Activated naive CD8-positive, alpha-beta T cell treated with anti-CD3 and anti-CD28 coated beads for 36 hours (primary cell): ENCODE measurements around the gene CLEC14A. TPM values are rescaled to one million over a fixed set of nuclear protein-coding genes. Genes with fewer than 3 reads are reported as not detected.

Experiments
- DNase-seq: peaks from one replicate; pipeline ENCODE4 v3.0.0; 2021
- H3K27ac Mint-ChIP-seq: one replicate; pipeline ENCODE4 v1.8.0; 2022; ENCODE audit warnings: mild to moderate bottlenecking, moderate library complexity, mixed read lengths
- H3K27me3 Mint-ChIP-seq: one replicate; pipeline ENCODE4 v1.8.0; 2022; ENCODE audit warnings: mild to moderate bottlenecking, mixed read lengths
- H3K36me3 Mint-ChIP-seq: one replicate; pipeline ENCODE4 v1.8.0; 2021; ENCODE audit warnings: mild to moderate bottlenecking, mixed read lengths
- H3K4me1 Mint-ChIP-seq: one replicate; pipeline ENCODE4 v1.8.0; 2021; ENCODE audit warnings: mixed read lengths
- H3K4me3 Mint-ChIP-seq: one replicate; pipeline ENCODE4 v1.8.0; 2022; ENCODE audit warnings: mild to moderate bottlenecking, moderate library complexity, mixed read lengths
- H3K9me3 Mint-ChIP-seq: one replicate; pipeline ENCODE4 v1.8.0; 2022; ENCODE audit warnings: mixed read lengths
- total RNA-seq, 2 experiments: library from RNA; stranded (reverse); gene quantifications; one replicate each; pipeline ENCODE4 v1.2.3, GENCODE V29; 2021

CLEC14A gene, protein sequence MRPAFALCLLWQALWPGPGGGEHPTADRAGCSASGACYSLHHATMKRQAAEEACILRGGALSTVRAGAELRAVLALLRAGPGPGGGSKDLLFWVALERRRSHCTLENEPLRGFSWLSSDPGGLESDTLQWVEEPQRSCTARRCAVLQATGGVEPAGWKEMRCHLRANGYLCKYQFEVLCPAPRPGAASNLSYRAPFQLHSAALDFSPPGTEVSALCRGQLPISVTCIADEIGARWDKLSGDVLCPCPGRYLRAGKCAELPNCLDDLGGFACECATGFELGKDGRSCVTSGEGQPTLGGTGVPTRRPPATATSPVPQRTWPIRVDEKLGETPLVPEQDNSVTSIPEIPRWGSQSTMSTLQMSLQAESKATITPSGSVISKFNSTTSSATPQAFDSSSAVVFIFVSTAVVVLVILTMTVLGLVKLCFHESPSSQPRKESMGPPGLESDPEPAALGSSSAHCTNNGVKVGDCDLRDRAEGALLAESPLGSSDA
- not detected for total RNA-seq

DNA sequence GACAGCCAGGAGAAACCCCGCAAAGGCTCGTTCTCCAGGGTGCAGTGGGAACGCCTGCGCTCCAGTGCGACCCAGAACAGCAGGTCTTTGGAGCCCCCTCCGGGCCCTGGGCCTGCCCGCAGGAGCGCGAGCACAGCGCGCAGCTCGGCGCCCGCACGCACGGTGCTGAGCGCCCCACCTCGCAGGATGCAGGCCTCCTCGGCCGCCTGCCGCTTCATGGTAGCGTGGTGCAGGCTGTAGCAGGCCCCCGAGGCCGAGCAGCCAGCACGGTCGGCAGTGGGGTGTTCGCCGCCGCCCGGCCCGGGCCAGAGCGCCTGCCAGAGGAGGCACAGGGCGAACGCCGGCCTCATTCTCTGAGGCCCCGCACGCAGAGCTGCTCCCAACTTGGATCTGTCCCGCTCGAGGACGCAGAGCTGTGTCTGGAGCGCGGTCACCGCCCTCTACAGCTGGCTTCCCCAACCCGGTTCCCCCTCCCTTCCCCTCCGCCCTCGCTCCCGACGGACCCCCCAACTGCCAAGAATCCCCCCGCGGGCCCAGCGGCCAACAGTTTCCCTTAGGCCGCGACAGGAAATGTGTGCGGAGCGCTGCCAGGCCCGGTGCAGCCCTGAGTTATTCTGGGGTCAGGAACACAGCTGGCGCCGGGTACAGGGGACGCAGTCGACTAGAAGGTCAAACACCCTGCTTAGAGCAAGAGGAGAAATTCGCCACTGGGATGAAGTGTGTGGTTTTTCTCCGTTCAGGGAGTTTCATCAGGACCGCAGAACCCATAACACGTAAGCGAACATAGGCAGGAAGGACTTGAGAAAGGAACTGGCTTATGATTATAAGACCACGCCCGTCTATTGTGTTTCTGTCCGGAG is at the start of gene CLEC14A:
Gene CLEC14A (minus strand): TSS at position 421 of the 860 bp plus-strand sequence. CDS start 71 bp downstream, at position 350.
- no peak within 1 kb of the TSS for H3K27ac Mint-ChIP-seq
- H3K4me1 Mint-ChIP-seq = peaks cover 10% of the 10 kb centered on the region
- no peaks in the 10 kb centered on the region for H3K9me3 Mint-ChIP-seq
- peaks cover 56% of the 10 kb centered on the region for H3K27me3 Mint-ChIP-seq
- DNase-seq = peak; percentile 6
- no peaks in the 10 kb centered on the region for H3K36me3 Mint-ChIP-seq
- H3K4me3 Mint-ChIP-seq = peak within 1 kb of the TSS; percentile 32

DNA sequence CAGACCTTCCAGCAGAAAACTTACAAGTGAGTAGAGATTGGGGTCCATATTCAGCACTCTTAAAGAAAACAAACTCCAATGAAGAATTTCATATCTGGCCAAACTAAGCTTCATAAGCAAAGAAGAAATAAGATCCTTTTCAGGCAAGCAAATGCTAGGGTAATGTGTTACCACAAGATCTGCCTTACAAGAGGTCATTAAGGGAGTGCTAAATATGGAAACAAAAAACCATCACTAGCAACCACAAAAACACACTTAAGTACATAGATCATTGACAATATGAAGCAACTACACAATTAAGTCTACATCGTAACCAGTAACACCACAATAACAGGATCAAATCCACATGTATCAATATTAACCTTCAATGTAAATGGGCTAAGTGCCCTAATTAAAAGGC is 47.1 kb upstream of the CLEC14A start:
- Mint-ChIP-seq H3K4me3 (no peak overlapping the region), H3K27ac (no peak overlapping the region), H3K4me1 (no peaks in the 10 kb centered on the region), H3K27me3 (no peaks in the 10 kb centered on the region), H3K9me3 (no peaks in the 10 kb centered on the region), H3K36me3 (no peaks in the 10 kb centered on the region)
- no peak for DNase-seq

DNA sequence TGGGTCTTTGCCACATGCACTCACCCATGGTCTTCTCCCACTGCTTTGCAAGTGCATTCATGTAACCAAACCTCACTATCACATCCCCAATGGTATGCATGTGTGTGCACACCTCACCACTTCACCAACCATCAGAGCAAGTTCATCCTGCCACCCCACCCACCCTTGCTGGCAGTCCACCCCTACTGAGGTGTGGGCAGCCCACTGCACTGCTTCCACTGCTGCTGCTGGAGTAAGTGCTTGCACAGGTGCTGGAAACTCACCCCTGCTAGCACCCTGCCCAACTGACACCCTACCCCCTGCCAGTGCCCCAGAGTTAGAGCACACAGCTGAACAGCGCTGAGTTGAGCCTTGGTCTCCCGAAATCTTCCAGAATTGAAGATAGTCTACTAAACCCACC is 46.1 kb upstream of the CLEC14A start:
- DNase-seq = no peak
- Mint-ChIP-seq H3K36me3 (no peaks in the 10 kb centered on the region), H3K9me3 (no peaks in the 10 kb centered on the region), H3K27ac (no peak overlapping the region), H3K4me1 (no peaks in the 10 kb centered on the region), H3K4me3 (no peak overlapping the region), H3K27me3 (no peaks in the 10 kb centered on the region)

DNA sequence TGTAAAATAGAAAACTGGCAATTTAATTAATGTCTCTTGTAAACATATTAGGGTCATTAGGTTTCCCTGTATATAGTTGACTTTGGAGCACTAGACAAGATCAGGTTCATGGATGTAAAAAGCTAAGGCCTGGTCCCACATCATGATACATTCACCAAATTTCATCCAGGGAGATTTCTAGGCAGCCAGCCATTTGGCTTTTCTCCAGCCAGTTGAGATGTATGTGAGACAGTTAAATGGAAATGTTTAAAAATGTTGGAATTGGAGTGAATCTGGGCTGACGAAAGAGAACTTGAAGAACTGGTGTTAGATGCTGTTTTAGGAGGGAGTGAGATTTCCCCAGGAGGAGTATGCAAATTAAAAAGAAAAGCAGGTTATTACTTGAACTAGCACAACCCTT is 41.8 kb upstream of the CLEC14A start:
- DNase-seq = no peak
- Mint-ChIP-seq H3K4me3 (no peak overlapping the region), H3K27ac (no peak overlapping the region), H3K27me3 (peaks cover 9% of the 10 kb centered on the region), H3K4me1 (no peaks in the 10 kb centered on the region), H3K36me3 (no peaks in the 10 kb centered on the region), H3K9me3 (no peaks in the 10 kb centered on the region)

DNA sequence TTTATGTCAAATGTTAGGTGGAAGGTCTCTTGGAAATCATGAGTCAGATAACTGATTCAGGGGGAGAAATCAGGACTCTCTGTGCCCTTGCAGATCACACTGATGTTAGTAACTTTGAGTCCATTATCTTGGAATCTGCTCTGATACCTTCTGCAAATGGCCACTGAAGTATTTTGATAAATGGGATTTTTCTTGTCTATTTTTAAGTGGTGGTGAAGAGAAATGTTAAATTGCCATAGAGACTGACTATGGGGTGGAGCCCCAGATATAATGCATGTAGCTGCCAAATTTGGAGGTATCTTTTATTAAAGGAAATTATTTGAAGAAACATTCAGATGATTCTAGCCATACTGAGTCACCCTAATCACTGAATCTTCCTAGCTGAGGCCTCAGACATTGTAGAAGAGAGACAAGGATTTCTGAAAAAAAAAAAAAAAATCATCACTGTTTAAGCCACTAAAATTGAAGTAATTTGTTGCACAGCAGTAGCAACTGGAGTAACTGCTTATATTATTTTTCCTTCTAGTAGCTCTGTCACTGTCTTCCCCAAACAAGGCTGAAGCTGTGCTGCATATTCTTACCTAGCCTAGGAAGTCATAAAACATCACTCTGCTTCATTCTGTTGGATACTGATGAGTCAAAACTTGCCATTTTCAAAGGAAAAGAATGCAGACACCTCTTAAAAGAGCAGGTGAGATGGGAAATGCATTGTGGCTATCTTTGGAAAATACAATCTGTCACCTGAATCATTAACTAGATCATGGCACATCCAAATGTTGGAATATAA is 36.0 kb upstream of the CLEC14A start:
- no peak for DNase-seq
- H3K4me1 Mint-ChIP-seq = no peaks in the 10 kb centered on the region
- no peak overlapping the region for H3K27ac Mint-ChIP-seq
- H3K9me3 Mint-ChIP-seq = no peaks in the 10 kb centered on the region
- H3K27me3 Mint-ChIP-seq = peaks cover 12% of the 10 kb centered on the region
- no peaks in the 10 kb centered on the region for H3K36me3 Mint-ChIP-seq
- H3K4me3 Mint-ChIP-seq = no peak overlapping the region

DNA sequence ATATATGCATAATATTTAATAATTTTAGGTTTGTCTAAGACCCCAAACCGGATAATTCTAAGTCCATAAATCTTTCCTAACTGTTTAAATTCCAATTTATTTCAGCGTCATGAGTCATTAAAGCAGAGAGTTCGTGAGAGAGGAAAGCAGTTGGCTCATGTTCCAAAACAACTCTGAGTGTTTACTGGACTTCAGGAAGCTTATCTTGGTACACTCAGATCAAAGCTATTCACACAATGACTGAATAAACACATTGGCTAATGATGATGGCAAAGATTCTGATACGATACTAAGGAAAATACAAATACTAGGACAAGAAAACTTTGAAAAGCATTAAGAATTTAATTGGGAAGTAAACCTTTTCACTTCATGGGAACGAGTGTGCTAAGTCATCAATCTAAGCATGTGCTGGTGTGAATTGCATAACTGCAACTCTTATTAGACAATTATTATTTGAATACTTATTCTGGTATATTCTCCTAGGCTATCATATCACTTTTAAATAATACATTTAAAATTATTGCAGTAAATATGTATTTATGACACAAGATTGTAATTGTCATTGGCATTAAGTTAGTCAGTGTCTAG is 34.8 kb upstream of the CLEC14A start:
- Mint-ChIP-seq H3K4me1 (no peaks in the 10 kb centered on the region), H3K4me3 (no peak overlapping the region), H3K27ac (no peak overlapping the region), H3K9me3 (no peaks in the 10 kb centered on the region), H3K27me3 (peaks cover 13% of the 10 kb centered on the region), H3K36me3 (no peaks in the 10 kb centered on the region)
- no peak for DNase-seq

DNA sequence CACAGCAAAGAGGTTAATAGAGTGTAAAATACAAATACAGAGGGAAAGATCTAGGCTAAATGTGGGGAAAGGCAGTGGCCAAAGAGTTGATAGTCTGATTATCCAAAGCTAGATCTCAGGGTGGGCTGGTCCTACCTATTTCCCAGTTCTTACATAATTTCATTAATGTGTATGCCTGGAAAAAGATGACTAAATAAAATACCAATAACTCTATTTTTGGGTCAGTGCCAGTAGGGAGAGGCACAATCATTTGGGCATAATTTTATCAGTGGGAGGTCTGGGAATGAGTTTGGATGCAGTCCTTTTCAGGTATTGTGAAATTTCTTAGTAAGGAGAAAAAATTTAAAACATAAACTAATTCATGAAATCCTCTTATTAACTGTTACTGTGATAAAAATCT is 30.6 kb upstream of the CLEC14A start:
- H3K36me3 Mint-ChIP-seq = no peaks in the 10 kb centered on the region
- no peak for DNase-seq
- no peaks in the 10 kb centered on the region for H3K4me1 Mint-ChIP-seq
- no peak overlapping the region for H3K4me3 Mint-ChIP-seq
- H3K27ac Mint-ChIP-seq = no peak overlapping the region
- peaks cover 42% of the 10 kb centered on the region for H3K27me3 Mint-ChIP-seq
- peaks cover 1% of the 10 kb centered on the region for H3K9me3 Mint-ChIP-seq

DNA sequence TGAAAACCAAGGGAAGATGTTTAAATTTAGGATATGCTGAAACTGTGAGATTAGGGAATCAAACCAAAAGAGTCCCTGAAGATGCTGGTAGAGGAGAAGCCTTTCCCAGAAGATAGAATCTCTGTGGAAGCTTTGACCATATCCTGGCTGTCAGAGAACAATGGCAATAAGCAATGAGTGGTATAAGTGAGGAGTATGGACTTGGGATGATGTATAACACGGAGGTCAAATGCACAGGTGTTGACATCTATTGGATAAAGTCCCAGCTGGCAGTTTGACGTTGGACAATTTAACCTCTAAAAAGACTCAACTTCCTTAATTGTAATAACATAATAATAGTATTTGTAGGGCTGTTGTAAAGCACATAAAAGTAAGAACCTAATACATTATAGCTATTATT is 30.1 kb upstream of the CLEC14A start:
- no peaks in the 10 kb centered on the region for H3K4me1 Mint-ChIP-seq
- H3K27ac Mint-ChIP-seq = no peak overlapping the region
- H3K36me3 Mint-ChIP-seq = no peaks in the 10 kb centered on the region
- no peak for DNase-seq
- no peak overlapping the region for H3K4me3 Mint-ChIP-seq
- H3K27me3 Mint-ChIP-seq = peaks cover 46% of the 10 kb centered on the region
- H3K9me3 Mint-ChIP-seq = peaks cover 1% of the 10 kb centered on the region

DNA sequence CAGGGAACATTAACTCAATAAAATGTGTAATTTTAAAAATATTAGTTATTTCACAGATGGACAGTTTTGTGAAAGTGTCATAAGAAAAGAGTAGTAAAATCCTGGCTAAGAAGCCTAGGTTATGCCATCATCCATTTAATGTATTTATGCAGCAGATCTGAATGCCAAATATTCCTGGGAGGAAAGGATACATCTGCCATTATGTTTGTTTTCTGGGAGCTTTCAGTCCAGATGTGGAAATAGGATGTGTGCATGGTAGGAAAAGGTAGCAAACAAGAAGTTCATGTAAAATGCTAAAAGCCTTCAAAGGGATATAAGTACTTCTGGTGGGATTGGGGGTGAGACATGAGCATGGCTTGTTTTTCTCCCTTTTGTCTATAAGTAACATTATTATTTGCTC is 27.0 kb upstream of the CLEC14A start:
- Mint-ChIP-seq H3K36me3 (no peaks in the 10 kb centered on the region), H3K27ac (no peak overlapping the region), H3K4me3 (no peak overlapping the region), H3K27me3 (peaks cover 51% of the 10 kb centered on the region), H3K4me1 (no peaks in the 10 kb centered on the region), H3K9me3 (peaks cover 1% of the 10 kb centered on the region)
- DNase-seq = no peak

DNA sequence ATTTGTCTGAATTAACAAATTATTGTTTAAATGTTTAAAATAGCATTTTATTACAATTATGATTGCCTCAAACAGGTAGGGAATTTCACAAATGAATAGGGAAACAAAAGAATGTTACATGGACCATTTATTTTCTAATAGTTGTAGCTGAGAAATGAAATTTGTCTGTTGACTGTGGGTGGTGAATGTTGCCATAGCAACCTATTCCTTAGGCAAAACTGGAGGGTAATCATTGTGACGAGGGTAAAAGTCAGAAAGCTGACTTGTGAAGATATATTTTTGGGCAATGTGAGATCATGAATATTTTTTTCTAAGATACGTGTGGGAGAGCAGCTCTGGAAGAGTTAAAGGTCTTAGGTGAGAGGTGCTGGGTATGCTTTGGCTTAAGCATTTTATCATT is 24.2 kb upstream of the CLEC14A start:
- Mint-ChIP-seq H3K27me3 (peaks cover 41% of the 10 kb centered on the region), H3K9me3 (no peaks in the 10 kb centered on the region), H3K4me1 (no peaks in the 10 kb centered on the region), H3K27ac (no peak overlapping the region), H3K4me3 (no peak overlapping the region), H3K36me3 (no peaks in the 10 kb centered on the region)
- DNase-seq = no peak

DNA sequence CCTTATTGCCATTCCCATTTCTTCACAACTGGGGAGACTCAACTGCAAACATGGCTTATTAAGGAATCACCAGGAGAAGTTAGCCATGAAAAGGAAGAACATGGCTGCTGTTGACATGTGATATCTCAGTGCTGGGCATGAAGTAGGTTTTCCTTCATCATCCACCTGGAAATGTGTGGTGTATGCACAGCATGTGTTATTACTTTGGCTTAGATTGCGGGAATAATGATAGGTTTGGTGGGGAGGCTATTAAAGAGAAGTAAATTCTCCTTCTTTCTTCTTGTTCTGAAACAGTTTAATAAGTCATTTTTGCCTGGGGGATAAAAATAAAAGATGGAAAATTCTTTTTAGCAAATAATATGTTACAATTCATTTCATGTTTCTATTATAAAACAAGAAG is 23.7 kb upstream of the CLEC14A start:
- Mint-ChIP-seq H3K27ac (no peak overlapping the region), H3K27me3 (peaks cover 38% of the 10 kb centered on the region), H3K4me3 (no peak overlapping the region), H3K9me3 (no peaks in the 10 kb centered on the region), H3K4me1 (no peaks in the 10 kb centered on the region), H3K36me3 (no peaks in the 10 kb centered on the region)
- no peak for DNase-seq

DNA sequence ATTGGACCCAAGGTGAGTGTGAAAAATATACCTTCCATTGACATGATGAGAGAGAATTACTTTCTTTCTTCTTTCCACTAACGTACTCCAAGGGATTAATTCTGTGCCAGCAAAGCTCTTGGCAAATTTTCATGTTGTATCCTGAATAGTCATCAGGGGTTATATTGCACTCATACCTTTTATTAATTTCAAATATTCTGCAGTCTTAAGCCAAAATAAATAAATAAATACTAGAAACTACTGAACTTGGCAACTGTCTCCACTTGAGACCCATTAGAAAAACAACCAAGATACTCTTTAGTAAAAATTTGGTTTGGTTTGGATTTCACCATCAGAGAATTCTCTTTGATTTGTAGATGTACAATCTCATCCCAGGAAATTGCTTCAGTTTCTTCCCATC is 22.1 kb upstream of the CLEC14A start:
- no peak overlapping the region for H3K27ac Mint-ChIP-seq
- H3K36me3 Mint-ChIP-seq = no peaks in the 10 kb centered on the region
- peaks cover 23% of the 10 kb centered on the region for H3K27me3 Mint-ChIP-seq
- no peak overlapping the region for H3K4me3 Mint-ChIP-seq
- H3K4me1 Mint-ChIP-seq = no peaks in the 10 kb centered on the region
- no peak for DNase-seq
- no peaks in the 10 kb centered on the region for H3K9me3 Mint-ChIP-seq

DNA sequence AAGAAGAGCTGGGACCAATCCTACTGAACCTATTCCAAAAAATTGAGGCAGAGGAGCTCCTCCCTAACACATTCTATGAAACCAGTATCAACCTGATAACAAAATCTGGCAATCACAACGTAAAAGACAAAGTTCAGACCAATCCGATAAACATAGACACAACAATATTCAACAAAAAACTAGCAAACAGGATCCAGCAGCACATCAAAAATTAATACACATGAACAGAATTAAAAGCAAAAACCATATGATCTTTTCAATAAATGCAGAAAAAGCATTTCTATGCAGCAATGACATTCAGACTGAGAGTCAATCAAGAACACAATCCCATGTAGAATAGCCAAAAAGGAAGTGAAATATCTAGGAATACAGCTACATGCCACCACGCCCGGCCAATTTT is 7.0 kb upstream of the CLEC14A start:
- DNase-seq = no peak
- H3K27me3 Mint-ChIP-seq = peaks cover 17% of the 10 kb centered on the region
- H3K36me3 Mint-ChIP-seq = peaks cover 2% of the 10 kb centered on the region
- no peaks in the 10 kb centered on the region for H3K4me1 Mint-ChIP-seq
- H3K4me3 Mint-ChIP-seq = no peak overlapping the region
- H3K9me3 Mint-ChIP-seq = peaks cover 20% of the 10 kb centered on the region
- H3K27ac Mint-ChIP-seq = no peak overlapping the region

DNA sequence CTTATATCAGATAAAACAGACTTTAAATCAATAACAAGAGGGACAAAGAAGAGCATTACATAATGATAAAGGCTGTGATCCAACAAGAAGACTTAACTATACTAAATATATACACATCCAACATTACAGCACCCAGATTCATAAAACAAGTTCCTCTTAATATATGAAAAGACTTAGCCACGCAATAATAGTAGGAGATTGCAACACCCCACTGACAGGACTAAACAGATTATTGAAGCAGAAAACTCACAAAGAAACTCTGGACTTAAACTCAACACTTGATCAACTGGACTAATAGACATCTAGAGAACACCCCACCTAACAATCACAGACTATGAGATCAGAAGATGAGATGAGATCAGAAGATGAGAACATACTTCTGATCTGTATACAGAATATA is 5.7 kb upstream of the CLEC14A start:
- peaks cover 29% of the 10 kb centered on the region for H3K27me3 Mint-ChIP-seq
- no peak for DNase-seq
- H3K9me3 Mint-ChIP-seq = peaks cover 14% of the 10 kb centered on the region
- peaks cover 2% of the 10 kb centered on the region for H3K36me3 Mint-ChIP-seq
- H3K4me3 Mint-ChIP-seq = no peak overlapping the region
- peaks cover 1% of the 10 kb centered on the region for H3K4me1 Mint-ChIP-seq
- no peak overlapping the region for H3K27ac Mint-ChIP-seq
